Measurements from ENCODE around the gene KCTD2. TPM values are rescaled to one million over a fixed set of nuclear protein-coding genes. Genes with fewer than 3 reads are reported as not detected.

The KCTD2 gene
- total RNA-seq, 1 donor from 2014 or later = 22.3 TPM

DNA sequence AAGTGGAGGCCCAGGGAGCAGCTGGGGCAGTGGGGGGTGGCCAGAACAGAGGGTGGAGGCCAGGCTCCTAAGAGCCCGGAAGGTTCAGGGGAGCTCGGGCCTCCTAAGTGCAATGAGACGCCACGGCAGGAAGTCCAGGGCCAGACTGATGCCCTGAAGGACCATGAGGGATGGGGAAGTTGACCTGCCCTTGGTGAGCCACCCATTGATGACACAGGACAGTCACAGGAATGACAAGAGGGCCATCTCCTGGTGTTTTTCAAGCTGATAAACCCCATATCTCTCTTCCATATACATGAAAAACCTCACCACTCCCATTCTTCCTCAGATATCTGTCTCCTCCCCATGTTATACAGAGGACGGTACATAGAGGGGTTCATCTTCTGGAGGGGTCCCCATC lies 40.4 kb upstream of the KCTD2 start:
- H3K4me3 Mint-ChIP-seq (ENCODE audit: unreplicated experiment) = no peak overlapping the region
- peaks cover 12% of the 10 kb centered on the region for H3K36me3 Mint-ChIP-seq (ENCODE audit: unreplicated experiment)
- H3K27ac Mint-ChIP-seq (ENCODE audit: unreplicated experiment) = no peak overlapping the region
- TF ChIP-seq, protein P1, sequence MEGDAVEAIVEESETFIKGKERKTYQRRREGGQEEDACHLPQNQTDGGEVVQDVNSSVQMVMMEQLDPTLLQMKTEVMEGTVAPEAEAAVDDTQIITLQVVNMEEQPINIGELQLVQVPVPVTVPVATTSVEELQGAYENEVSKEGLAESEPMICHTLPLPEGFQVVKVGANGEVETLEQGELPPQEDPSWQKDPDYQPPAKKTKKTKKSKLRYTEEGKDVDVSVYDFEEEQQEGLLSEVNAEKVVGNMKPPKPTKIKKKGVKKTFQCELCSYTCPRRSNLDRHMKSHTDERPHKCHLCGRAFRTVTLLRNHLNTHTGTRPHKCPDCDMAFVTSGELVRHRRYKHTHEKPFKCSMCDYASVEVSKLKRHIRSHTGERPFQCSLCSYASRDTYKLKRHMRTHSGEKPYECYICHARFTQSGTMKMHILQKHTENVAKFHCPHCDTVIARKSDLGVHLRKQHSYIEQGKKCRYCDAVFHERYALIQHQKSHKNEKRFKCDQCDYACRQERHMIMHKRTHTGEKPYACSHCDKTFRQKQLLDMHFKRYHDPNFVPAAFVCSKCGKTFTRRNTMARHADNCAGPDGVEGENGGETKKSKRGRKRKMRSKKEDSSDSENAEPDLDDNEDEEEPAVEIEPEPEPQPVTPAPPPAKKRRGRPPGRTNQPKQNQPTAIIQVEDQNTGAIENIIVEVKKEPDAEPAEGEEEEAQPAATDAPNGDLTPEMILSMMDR (IDR thresholded peaks at IDR 0.05) = no peak
- H3K27me3 Mint-ChIP-seq (ENCODE audit: unreplicated experiment) = no peaks in the 10 kb centered on the region
- peaks cover 7% of the 10 kb centered on the region for H3K4me1 Mint-ChIP-seq (ENCODE audit: unreplicated experiment)
- H3K9me3 Mint-ChIP-seq (ENCODE audit: unreplicated experiment) = no peaks in the 10 kb centered on the region
- DNase-seq (ENCODE audit: extremely low spot score, unreplicated experiment) = no peak

DNA sequence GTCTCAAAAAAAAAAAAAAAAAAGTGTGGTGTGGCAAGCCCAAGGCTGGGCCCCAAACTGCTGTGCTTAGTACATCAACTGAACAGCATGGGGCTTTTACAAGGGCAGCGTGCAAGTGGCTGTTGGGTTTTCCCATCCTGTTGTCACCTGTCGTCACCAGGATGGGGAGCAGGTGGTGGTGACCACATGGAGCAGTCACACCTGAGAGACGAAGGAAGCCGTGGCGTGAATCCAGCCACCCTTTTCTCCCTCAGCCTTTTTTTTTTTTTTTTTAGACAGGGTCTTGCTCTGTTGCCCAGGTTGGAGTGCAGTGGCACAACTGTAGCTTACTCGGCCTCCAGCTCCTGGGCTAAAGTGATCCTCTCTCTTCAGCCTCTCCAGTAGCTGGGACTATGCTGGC lies 38.7 kb upstream of the KCTD2 start:
- Mint-ChIP-seq H3K4me1 (ENCODE audit: unreplicated experiment) (peaks cover 19% of the 10 kb centered on the region), H3K27me3 (ENCODE audit: unreplicated experiment) (no peaks in the 10 kb centered on the region), H3K4me3 (ENCODE audit: unreplicated experiment) (no peak overlapping the region), H3K9me3 (ENCODE audit: unreplicated experiment) (no peaks in the 10 kb centered on the region), H3K27ac (ENCODE audit: unreplicated experiment) (no peak overlapping the region), H3K36me3 (ENCODE audit: unreplicated experiment) (peaks cover 8% of the 10 kb centered on the region)
- DNase-seq (ENCODE audit: extremely low spot score, unreplicated experiment) = no peak
- TF ChIP-seq, protein P1 (IDR thresholded peaks at IDR 0.05) = no peak

DNA sequence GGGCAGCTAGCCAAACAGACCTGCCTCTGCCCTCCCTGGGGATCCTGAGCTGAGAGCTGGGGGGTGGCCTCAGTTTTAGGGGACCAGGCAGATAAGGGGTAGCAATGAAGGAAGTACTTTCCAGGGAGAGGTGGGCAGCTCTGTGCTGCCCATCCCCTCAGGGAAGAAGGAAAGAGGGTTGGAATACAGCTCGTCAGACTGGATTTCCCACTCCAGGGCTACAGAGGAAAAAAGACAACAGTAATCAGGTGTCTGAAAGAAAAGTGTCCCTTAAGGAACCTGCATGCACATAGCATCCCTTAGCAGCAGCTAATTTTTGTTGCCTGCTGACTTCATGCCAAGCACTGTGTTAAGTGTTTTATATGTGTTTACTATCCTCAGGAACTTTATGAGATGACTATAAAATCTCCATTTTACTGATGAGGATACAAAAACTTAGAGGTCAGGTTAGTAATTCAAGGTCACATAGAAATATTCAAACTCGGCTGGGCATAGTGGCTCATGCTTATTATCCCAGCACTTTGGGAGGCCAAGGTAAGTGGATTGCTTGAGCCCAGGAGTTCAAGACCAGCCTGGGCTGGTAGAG lies 37.8 kb upstream of the KCTD2 start:
- no peaks in the 10 kb centered on the region for H3K9me3 Mint-ChIP-seq (ENCODE audit: unreplicated experiment)
- H3K27ac Mint-ChIP-seq (ENCODE audit: unreplicated experiment) = no peak overlapping the region
- TF ChIP-seq, protein P1 (IDR thresholded peaks at IDR 0.05) = no peak

DNA sequence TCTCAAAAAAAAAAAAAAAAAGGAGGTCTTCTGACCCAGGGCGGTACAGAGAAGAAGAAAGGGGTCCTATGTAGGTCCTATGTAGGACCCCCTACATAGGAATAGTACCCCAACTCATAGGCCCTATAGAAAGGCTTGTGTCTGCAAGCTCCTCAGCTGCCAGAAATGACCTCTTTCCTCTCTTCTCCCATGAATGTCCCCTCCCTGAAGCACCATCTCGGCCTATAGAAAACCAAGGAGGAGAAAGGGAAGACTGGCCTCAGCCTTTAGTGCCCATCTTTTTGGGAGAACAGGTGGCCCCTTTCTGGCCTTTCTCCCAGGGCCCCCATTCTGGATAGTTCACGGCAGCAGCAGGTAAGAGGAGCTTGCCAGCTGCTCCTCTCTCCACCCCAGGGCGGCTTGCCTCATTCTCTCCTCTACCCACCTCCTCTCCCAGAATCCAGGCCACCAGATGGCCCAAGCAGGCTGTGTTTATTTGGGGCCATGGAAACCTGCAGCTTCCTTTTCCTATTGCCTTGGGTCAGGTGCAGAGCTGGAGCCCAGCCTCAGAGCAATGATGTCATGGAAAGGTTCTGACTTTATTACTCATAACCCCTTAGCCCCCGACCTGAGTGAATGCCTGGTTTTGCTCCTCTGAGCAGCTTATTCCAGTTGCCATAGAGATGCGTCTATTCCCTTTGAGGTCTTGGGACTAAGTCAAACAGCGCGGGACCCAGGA lies 36.2 kb upstream of the KCTD2 start:
- TF ChIP-seq, protein P1 (IDR thresholded peaks at IDR 0.05) = no peak
- peaks cover 4% of the 10 kb centered on the region for H3K36me3 Mint-ChIP-seq (ENCODE audit: unreplicated experiment)
- H3K9me3 Mint-ChIP-seq (ENCODE audit: unreplicated experiment) = no peaks in the 10 kb centered on the region
- DNase-seq (ENCODE audit: extremely low spot score, unreplicated experiment) = no peak
- H3K27ac Mint-ChIP-seq (ENCODE audit: unreplicated experiment) = peak overlapping the region; percentile 94
- H3K4me1 Mint-ChIP-seq (ENCODE audit: unreplicated experiment) = peaks cover 25% of the 10 kb centered on the region
- H3K27me3 Mint-ChIP-seq (ENCODE audit: unreplicated experiment) = no peaks in the 10 kb centered on the region
- peak overlapping the region; percentile 14 for H3K4me3 Mint-ChIP-seq (ENCODE audit: unreplicated experiment)

More for the DNA sequence above, 37.8 kb upstream of the KCTD2 start:
- DNase-seq (ENCODE audit: extremely low spot score, unreplicated experiment) = no peak
- Mint-ChIP-seq H3K27me3 (ENCODE audit: unreplicated experiment) (no peaks in the 10 kb centered on the region), H3K4me1 (ENCODE audit: unreplicated experiment) (peaks cover 25% of the 10 kb centered on the region), H3K36me3 (ENCODE audit: unreplicated experiment) (peaks cover 8% of the 10 kb centered on the region), H3K4me3 (ENCODE audit: unreplicated experiment) (no peak overlapping the region)

DNA sequence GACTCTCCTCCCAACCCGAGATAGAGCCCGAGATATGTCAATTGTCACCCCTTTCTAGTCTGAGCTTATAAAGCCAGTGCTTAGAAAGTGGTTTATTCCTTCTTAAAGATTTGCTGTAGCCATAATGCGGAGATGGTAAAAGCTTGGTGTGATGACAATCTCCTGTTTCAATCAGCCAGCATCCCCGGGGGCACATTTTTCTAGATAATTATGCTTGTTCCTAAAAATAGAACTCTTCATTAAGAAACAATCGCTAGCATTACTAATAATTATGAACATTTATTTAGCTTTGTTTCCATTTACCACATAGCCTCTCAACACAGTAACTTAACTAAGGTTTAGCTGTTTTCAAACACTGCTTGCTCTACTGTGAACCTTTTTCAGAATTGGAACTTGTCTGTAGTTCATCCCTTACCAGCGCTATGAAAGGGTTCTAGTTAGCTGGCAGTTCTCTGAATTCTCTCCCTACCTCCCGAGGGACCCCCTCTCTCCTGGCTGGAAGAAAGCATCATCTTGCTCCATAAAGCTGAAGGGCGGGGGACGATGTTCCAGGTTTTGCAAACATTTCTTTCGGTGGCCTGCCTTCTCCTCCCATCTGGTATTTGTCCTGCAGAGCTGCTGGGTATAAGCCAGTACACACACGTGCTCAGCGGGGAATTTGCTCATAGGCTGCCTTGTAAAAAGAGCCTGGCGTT lies 35.5 kb upstream of the KCTD2 start:
- Mint-ChIP-seq H3K4me3 (ENCODE audit: unreplicated experiment) (peak overlapping the region; percentile 90), H3K9me3 (ENCODE audit: unreplicated experiment) (no peaks in the 10 kb centered on the region), H3K27ac (ENCODE audit: unreplicated experiment) (peak overlapping the region; percentile 94), H3K36me3 (ENCODE audit: unreplicated experiment) (peaks cover 2% of the 10 kb centered on the region), H3K27me3 (ENCODE audit: unreplicated experiment) (no peaks in the 10 kb centered on the region), H3K4me1 (ENCODE audit: unreplicated experiment) (peaks cover 25% of the 10 kb centered on the region)
- no peak for DNase-seq (ENCODE audit: extremely low spot score, unreplicated experiment)
- TF ChIP-seq, protein P1 (IDR thresholded peaks at IDR 0.05) = no peak
